DOHH2 (cell line): ENCODE results near the gene FAM193A.

Experiments used
- H3F3A ChIP-seq: fragments of 200-600 bp; sonication (generic), shearing (Covaris generic); 2 replicates; pipeline ENCODE4 v1.6.0; 2016; ENCODE audit warnings: antibody characterized with exemption, mild to moderate bottlenecking; ENCODE audit not compliant: control insufficient read depth, insufficient read depth
- H3K27ac ChIP-seq: fragments of 200-600 bp; sonication (generic); 2 replicates; pipeline ENCODE4 v1.5.1; 2014; ENCODE audit warnings: low read depth, mild to moderate bottlenecking, low read length, moderate library complexity
- H3K27me3 ChIP-seq: fragments of 200-600 bp; sonication (generic); 2 replicates; pipeline ENCODE4 v1.6.1; 2014; ENCODE audit warnings: mild to moderate bottlenecking, low read length, mixed read lengths; ENCODE audit not compliant: control insufficient read depth
- H3K36me3 ChIP-seq: fragments of 200-600 bp; sonication (generic); 2 replicates; pipeline ENCODE4 v1.6.1; 2014; ENCODE audit warnings: mild to moderate bottlenecking, low read length, moderate library complexity, mixed read lengths; ENCODE audit not compliant: control insufficient read depth
- H3K4me1 ChIP-seq: fragments of 200-600 bp; sonication (generic); 2 replicates; pipeline ENCODE4 v1.6.1; 2014; ENCODE audit warnings: mild to moderate bottlenecking, low read length, mixed read lengths; ENCODE audit not compliant: control insufficient read depth
- H3K4me2 ChIP-seq: fragments of 200-600 bp; sonication (generic); 2 replicates; pipeline ENCODE4 v1.6.0; 2014; ENCODE audit warnings: mild to moderate bottlenecking, low read length, moderate library complexity
- H3K4me3 ChIP-seq: fragments of 200-600 bp; sonication (generic); 2 replicates; pipeline ENCODE4 v1.5.1; 2014; ENCODE audit warnings: mild to moderate bottlenecking, low read length, mixed read lengths
- H3K79me2 ChIP-seq: fragments of 200-600 bp; sonication (generic); 2 replicates; pipeline ENCODE4 v1.6.1; 2014; ENCODE audit warnings: mild to moderate bottlenecking, low read length, mixed read lengths; ENCODE audit not compliant: control insufficient read depth
- H3K9me2 ChIP-seq: fragments of 200-600 bp; sonication (generic); replicated peaks from 2 replicates; pipeline ENCODE4 v1.6.1; 2014; ENCODE audit warnings: mild to moderate bottlenecking, low read length, mixed read lengths; ENCODE audit not compliant: control insufficient read depth
- H3K9me3 ChIP-seq: fragments of 200-600 bp; sonication (generic); 2 replicates; pipeline ENCODE4 v1.6.1; 2014; ENCODE audit warnings: antibody characterized with exemption, low read length, mixed read lengths; ENCODE audit not compliant: control insufficient read depth, insufficient read depth
- H4K20me1 ChIP-seq: fragments of 200-600 bp; sonication (generic); 2 replicates; pipeline ENCODE4 v1.6.0; 2014; ENCODE audit warnings: low read depth, mild to moderate bottlenecking, antibody characterized with exemption, low read length, moderate library complexity; ENCODE audit not compliant: control insufficient read depth, insufficient read depth
- CTCF ChIP-seq: fragments of 200-600 bp; sonication (generic); IDR thresholded peaks from one replicate; pipeline ENCODE4 v1.5.1; 2014; ENCODE audit warnings: antibody characterized with exemption, mild to moderate bottlenecking, low read depth, low read length; ENCODE audit not compliant: poor library complexity, severe bottlenecking
- EZH2phosphoT487 ChIP-seq: fragments of 200-600 bp; sonication (generic); IDR thresholded peaks from 2 replicates; pipeline ENCODE4 v1.6.1; 2017; ENCODE audit warnings: borderline replicate concordance, mild to moderate bottlenecking, antibody characterized with exemption, low read length, moderate library complexity, mixed read lengths

Gene FAM193A

GRCh38 chr4:2715426-2715825, 179.0 kb downstream of the FAM193A start:
- H3K27ac ChIP-seq: no peak overlapping the region
- 0 out of 2 replicates have a peak, but pooled peaks cover 2% of the 10 kb centered on the region for H3K79me2 ChIP-seq
- peaks cover 21% of the 10 kb centered on the region for H3K4me1 ChIP-seq
- H4K20me1 ChIP-seq: no peaks in the 10 kb centered on the region
- peaks cover 35% of the 10 kb centered on the region for H3K36me3 ChIP-seq
- H3F3A ChIP-seq: no peaks in the 10 kb centered on the region
- no peaks in the 10 kb centered on the region for H3K9me2 ChIP-seq
- no peak overlapping the region for H3K4me2 ChIP-seq
- no peak for TF ChIP-seq EZH2phosphoT487
- no peak for TF ChIP-seq CTCF
- no peaks in the 10 kb centered on the region for H3K27me3 ChIP-seq
- H3K9me3 ChIP-seq: no peaks in the 10 kb centered on the region
- H3K4me3 ChIP-seq: no peak overlapping the region

GRCh38 chr4:2716236-2716635, 179.8 kb downstream of the FAM193A start:
- Histone ChIP-seq H3K27ac (no peak overlapping the region), H3K36me3 (peaks cover 40% of the 10 kb centered on the region), H3K79me2 (0 out of 2 replicates have a peak, but pooled peaks cover 2% of the 10 kb centered on the region), H3K4me3 (no peak overlapping the region), H3K4me2 (no peak overlapping the region), H3K9me3 (no peaks in the 10 kb centered on the region), H3K9me2 (no peaks in the 10 kb centered on the region), H4K20me1 (no peaks in the 10 kb centered on the region), H3K4me1 (peaks cover 21% of the 10 kb centered on the region), H3K27me3 (no peaks in the 10 kb centered on the region), H3F3A (no peaks in the 10 kb centered on the region)
- TF ChIP-seq EZH2phosphoT487 (no peak), CTCF (no peak)

GRCh38 chr4:2721586-2721985, 185.1 kb downstream of the FAM193A start:
- Histone ChIP-seq H3K27ac (no peak overlapping the region), H3F3A (peaks cover 6% of the 10 kb centered on the region; the same call in 1 of the 2 replicates), H4K20me1 (no peaks in the 10 kb centered on the region), H3K4me3 (no peak overlapping the region), H3K4me1 (peaks cover 11% of the 10 kb centered on the region), H3K9me3 (no peaks in the 10 kb centered on the region), H3K27me3 (no peaks in the 10 kb centered on the region), H3K9me2 (no peaks in the 10 kb centered on the region), H3K4me2 (no peak overlapping the region), H3K79me2 (no peaks in the 10 kb centered on the region), H3K36me3 (peaks cover 24% of the 10 kb centered on the region)
- no peak for TF ChIP-seq CTCF
- no peak for TF ChIP-seq EZH2phosphoT487
